GM19455 (cell line): ENCODE measurements around the gene RPA3.

Source experiments
- ATAC-seq: cut with Tn5 transposase; IDR thresholded peaks from one replicate; pipeline ENCODE4 v1.9.1; 2021; ENCODE audit not compliant: unreplicated experiment

The RPA3 gene

DNA sequence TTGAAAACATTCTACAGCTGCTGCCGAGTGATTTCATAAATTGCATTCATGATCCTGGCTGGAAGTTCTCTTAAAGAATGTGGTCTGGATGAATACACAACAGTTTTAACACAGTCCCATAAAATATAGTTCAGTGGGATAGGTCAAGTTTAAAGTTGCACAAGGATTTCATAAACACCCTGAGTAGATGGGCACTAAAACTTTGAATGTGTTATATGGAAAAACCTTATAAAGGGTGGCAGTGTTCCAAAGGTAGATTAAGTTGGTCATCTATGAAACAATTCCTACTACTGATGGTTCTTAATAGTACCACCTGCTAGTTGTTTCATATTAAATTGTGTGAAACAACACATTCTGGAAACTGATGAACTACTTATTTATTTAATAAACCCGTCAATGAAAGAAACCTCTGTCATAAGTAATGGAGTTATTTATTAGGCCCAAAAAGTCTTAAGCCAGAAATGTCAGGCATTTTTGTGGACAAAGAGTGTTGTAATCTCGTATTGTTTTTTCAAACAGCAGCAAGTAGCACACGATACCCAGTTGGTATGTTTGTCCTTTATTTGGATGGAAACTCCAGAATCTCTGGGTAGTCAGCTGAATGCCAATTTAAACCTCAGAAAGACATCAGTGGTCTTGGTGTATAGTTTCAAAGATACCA lies 14.3 kb upstream of the RPA3 start:
- no peak for ATAC-seq

DNA sequence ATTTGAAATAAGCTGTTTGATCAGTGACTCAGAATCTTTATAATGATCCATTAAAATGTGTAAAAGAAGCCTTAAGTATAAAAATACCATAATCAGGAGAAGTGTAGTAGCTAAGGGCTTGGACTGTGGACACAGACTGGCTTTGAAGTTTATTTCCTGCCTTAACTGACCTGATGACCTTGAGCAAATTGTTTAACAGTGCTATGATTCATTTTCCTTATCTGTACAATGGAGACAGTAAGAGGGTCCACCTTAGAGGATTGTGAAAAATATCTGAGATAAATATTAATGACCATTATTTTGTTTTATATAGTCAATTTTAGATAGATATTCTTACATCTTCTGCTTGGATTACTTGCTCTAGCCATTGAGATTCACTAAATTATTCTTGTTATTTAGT lies 13.3 kb upstream of the RPA3 start:
- no peak for ATAC-seq

DNA sequence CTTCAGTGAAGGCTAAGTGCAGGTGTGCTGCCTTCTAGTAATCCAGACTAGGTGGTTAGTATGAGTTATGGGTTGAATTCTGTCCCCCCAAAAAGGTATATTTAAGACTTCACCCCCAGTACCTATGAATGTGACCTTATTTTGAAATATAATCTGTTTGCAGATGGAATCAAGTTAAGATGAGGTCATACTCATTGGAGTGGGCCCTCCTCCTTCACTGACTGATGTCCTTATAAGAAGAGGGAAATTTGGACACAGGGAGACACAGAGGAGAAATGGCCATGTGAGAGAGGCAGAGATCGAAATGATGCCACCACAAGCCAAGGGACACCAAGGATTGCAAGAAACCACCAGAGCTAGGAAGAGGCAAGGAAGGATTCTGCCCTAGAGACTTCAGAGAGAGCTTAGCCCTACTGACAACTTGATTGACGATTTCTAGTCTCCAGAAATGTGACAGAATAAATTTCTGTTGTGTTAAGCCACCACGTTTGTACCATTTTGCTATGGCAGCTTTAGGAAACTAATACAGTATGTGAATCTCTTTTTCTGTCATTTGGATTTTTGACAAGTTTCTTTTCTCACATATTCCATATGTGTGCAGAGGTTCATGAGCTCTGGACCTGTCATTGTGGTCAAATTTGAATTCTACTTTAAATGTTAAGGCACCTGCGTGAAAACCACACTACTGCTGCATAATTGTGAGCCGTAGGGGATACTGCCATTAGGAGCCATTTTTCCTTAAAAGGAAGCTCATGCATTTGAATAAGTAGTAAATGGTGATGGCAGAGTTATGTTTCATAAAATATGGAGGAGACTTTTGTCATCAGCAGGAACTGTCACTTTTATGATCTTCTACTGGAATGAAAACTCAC lies 2.6 kb upstream of the RPA3 start:
- no peak for ATAC-seq

- ATAC-seq: no peak
These were observed 1.8 kb upstream of the RPA3 start for GRCh38 chr7:7720193-7720592.

DNA sequence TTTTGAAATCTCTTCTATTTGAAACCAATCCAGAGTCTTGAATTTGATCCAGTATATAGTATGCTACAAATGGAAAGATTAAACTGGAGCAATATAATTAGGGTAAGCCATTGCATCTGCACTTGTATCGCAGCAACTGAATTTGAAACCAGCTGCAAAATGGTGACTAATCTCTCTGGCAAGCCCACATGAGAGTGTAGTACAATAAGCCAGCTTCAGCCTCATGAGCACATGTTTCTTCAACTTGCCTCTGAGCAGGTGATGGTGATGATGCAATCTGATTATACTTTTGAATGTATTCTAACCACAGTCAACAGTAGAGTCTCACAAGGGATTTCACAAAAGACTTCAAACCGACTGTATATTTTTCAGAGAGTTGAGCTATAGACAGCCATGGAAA lies 829 bp upstream of the RPA3 start:
- peak; percentile 89 for ATAC-seq

- ATAC-seq: no peak
These were observed 4.7 kb downstream of the RPA3 start for GRCh38 chr7:7713730-7714129.

DNA sequence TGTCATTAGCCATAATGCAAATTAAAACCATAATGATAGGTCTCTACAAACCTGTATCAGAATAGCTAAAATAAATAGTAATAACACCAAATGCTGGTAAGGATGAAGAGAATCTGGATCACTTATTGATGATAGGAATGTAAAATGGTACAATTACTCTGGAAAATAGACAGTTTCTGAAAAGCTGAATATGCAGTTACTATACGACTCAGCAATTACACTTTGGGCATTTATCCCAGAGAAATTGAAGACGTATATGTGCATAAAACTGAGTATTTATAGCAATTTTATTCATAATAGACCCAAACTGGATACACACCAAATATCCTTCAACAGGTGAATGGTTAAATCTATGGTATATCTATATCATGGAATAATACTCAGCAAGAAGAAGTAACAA lies 7.9 kb downstream of the RPA3 start:
- no peak for ATAC-seq

DNA sequence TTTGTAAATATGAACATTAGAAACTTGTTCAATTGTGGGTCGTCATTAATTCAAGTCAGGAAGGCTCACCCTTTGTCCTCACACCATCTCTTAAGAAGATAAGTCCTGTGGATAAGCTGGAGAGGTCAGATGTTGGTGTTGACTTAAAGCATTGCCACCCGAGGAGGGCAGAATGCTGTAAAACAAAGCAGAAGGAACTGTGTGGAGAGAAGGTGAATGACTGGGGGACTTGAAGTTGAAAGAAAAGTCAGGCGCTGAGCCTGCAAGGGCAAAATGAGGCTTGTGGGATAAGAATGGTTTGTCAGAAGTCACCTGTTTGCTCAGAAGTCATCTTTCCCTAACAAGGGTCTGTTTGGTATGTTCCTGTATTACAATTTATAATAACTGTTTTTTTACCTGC lies 9.1 kb downstream of the RPA3 start:
- no peak for ATAC-seq

- no peak for ATAC-seq
These were observed 10.6 kb downstream of the RPA3 start for GRCh38 chr7:7707806-7708205.

- no peak for ATAC-seq
These were observed 11.2 kb downstream of the RPA3 start for GRCh38 chr7:7707246-7707645.

DNA sequence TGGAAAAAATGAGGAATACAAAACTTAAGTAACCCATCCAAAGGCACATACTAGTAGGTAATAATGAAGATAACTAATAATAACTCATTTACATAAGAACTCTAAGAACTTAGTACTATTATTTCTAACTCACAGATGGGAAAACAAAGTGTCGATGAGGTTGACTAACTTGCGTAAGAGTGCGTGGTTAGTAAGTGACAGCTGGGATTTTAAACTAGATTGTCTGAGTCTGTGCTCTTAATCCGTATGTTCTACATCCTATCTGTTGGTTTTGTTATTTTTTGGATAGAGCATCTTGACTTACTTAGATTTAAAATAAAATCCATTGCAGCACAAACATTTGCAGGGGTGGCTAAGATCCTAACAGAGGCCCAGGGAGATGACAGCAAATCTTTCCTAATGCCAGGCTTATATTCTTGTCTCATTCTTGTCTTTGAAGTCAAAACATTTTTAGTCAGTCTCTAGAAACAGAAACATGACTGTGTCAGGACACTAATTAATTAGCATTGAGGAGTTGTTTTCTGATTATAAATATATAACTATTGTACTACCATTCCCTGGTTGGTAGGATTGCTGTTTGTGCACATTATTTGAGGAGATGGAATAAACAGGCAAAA lies 11.7 kb downstream of the RPA3 start:
- ATAC-seq: no peak

DNA sequence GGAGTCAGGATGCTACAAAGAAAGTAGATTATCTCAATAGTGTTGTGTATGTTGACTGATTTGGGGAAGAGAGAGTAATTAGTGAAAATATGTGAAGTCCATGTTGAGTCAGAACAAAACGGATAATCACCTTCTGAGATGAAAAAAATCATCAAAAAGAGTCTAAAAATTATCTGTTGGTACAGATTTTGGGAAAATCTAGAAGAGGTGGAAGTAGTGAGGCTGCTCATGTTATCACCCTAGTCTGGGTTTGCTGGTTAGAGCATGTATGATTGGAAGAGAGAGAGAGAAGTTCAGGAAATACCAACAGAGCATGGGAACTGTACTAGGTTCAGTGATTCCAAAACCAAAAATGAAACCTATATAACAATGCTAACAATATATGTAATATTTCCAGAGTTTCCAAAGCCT lies 12.3 kb downstream of the RPA3 start:
- peak; percentile 68 for ATAC-seq

DNA sequence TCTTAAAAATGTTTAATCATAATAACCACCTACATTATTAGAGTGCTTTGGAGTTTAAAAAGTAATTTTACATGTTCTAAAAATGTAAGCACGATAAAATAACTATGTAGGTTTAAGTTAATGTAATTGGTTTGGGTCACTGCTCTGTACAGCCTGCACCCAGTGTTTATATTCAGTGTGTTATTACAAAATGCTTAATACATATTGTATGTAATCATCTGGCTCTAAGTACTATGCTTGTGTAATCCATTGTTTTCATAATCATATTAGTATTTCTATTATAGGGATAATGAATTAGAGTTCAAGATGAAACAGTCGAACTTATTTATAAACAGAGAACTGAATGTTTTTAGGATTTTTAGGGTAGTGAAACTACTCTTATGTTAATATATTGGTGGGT lies 13.1 kb downstream of the RPA3 start:
- ATAC-seq: no peak

GRCh38 chr7:7704867-7705266 lies 13.5 kb downstream of the RPA3 start:
- no peak for ATAC-seq

- ATAC-seq: no peak
These were observed 15.0 kb downstream of the RPA3 start for GRCh38 chr7:7703427-7703826.

- no peak for ATAC-seq
These were observed 15.6 kb downstream of the RPA3 start for GRCh38 chr7:7702826-7703225.

DNA sequence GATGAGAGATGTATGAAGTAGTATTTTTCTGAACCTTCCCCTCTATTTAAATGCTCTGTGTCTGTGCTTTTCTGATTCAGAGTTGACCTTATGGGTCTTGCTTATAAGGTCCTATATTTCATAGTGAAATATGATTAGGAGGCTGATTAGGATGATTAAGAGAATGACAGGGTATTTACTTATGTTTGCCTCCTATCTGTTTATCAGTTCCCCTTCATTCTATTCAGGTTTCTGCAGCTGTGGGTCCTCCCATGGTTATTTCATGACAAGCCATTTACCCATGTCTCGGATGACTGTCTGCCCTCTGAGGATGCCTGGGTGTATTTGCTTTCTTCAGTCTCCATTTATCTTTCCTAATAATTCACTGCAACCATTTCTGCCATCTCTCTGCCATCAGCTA lies 16.9 kb downstream of the RPA3 start:
- no peak for ATAC-seq

DNA sequence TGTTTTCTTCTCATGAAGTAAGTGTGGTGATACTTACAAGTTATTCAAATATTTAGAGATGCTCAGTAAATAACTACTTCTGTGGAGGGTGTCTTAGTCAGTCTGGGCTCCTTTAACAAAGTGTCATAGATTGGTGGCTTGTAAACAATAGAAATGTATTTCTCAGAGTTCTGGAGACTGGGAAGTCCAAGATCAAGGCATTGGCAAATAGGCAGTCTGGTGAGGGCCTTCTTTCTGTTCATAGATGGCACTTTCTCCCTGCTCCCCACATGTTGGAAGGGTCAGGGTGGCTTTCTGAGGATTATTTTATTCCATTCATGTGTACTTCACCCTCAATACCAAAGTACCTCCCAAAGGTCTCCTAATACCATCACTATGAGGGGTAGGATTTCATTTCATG lies 18.4 kb downstream of the RPA3 start:
- ATAC-seq: no peak

DNA sequence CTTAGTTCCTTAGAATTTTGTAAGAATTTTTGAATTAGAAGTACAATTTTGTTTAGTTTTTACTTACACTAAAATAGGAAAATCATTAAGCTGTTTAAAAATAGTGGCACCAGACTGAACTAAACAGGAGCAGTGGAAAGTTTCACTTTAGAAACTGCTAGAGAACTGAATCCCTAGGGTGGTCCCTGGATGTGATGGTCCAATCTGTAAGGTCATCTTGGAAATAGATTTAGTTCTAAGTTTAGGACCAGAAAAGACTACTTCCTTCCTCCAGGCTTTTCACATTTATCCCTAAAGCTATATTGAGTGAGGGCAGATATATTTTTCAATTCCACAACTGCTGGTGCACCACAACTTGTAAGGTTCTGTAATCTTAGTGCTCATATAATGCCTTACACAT lies 19.0 kb downstream of the RPA3 start:
- ATAC-seq: no peak

DNA sequence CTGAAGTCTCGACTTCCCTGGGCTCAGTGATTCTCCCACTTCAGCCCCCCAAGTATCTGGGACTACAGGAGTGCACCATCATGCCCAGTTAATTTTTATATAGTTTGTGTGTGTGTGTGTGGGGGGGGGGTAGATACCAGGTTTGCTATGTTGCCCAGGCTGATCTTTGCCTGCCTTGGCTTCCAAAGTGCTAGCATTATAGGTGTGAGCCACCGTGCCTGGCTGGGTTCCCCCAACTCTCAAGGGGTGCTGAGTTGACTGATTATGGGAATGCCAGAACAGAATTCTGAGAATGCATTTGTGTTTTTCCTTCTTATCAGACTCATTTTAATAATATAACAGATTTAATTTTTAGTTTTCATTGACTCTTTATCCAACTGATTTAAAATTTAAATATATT lies 19.5 kb downstream of the RPA3 start:
- ATAC-seq: no peak

DNA sequence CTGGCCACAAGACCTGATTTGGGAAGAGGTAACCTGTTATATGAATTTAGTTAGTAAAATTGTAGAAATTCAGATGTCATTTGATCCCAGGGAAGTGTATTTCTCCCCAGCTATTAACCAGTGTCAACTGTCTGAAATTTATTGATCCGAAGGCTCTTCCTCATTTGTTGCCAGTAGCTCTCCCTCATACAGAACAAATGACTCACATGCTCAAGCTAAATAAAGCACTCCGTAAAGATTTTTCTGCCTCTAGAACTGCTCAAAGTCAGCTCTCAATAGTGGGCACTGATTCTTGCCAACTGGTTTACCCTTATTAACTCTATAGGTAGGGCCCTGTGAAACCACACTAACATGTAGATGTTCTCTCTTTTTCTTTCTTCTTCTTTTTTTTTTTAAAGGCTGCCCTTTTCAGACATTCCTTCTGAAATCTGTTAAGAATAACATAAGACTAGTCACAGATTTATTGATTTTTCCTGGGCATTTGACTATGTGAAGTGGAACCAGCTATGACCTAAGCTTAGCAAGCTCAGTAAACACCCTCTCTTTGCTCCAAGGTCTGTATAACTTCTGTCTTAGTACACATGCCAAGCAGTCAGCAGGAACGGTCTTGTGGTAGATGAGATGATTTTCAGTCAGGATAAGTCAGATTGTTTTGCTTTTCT lies 21.8 kb downstream of the RPA3 start:
- no peak for ATAC-seq
